CD4-positive, alpha-beta T cell treated with Interleukin-15 for 4 hours (primary cell): ENCODE results near the gene NEMP1.
A peak's percentile ranks its signal among the peaks of the same experiment; 100 is the strongest.
"Not testable (repeated sequence)": the region's sequence is repeated elsewhere in the genome, so short reads cannot be mapped to it uniquely, and the experiment has no call there.

Experiments
- DNase-seq: peaks from one replicate; pipeline ENCODE4 v3.0.0-alpha.2; 2020; ENCODE audit warnings: low spot score

The NEMP1 gene

GRCh38 chr12:57090924-57091637 is 12.5 kb upstream of the NEMP1 start:
- no peak for DNase-seq

- DNase-seq: no peak
Measured at GRCh38 chr12:57090490-57090889, 11.9 kb upstream of the NEMP1 start.

GRCh38 chr12:57089271-57090245 is 11.0 kb upstream of the NEMP1 start:
- no peak for DNase-seq

GRCh38 chr12:57088354-57089270 is 10.0 kb upstream of the NEMP1 start, which contains the start of gene NAB2:
NAB2 (plus strand) TSS chr12:57089114; CDS start chr12:57089272, 158 bp downstream.
- peak; percentile 95 for DNase-seq

- peak; percentile 60 for DNase-seq
Measured at GRCh38 chr12:57087691-57088353, 9.2 kb upstream of the NEMP1 start.

GRCh38 chr12:57087010-57087690 is 8.6 kb upstream of the NEMP1 start:
- DNase-seq: peak; percentile 87

- peak; percentile 43 for DNase-seq
Measured at GRCh38 chr12:57086493-57087009, 8.0 kb upstream of the NEMP1 start.

- DNase-seq: no peak
Measured at GRCh38 chr12:57085999-57086492, 7.5 kb upstream of the NEMP1 start.

- no peak for DNase-seq
Measured at GRCh38 chr12:57080855-57081254, 2.3 kb upstream of the NEMP1 start.

GRCh38 chr12:57079821-57080220 is 1.2 kb upstream of the NEMP1 start:
- no peak for DNase-seq

GRCh38 chr12:57073566-57074450 is 4.8 kb downstream of the NEMP1 start:
- not testable (repeated sequence) for DNase-seq

- DNase-seq: no peak
Measured at GRCh38 chr12:57072661-57073060, 5.9 kb downstream of the NEMP1 start.

- peak; percentile 83 for DNase-seq
Measured at GRCh38 chr12:57069523-57069922, 9.1 kb downstream of the NEMP1 start.

- DNase-seq: no peak
Measured at GRCh38 chr12:57066245-57066644, 12.3 kb downstream of the NEMP1 start.

- peak; percentile 69 for DNase-seq
Measured at GRCh38 chr12:57063991-57064685, 14.5 kb downstream of the NEMP1 start.

- DNase-seq: no peak
Measured at GRCh38 chr12:57058454-57058853, 20.1 kb downstream of the NEMP1 start.

GRCh38 chr12:57057067-57057751 is 21.4 kb downstream of the NEMP1 start:
- no peak for DNase-seq

GRCh38 chr12:57055824-57056223 is 22.8 kb downstream of the NEMP1 start:
- DNase-seq: no peak
